ENCODE results near the gene SNX20. TPM values are rescaled to one million over a fixed set of nuclear protein-coding genes. Genes with fewer than 3 reads are reported as not detected.

SNX20 gene
- total RNA-seq, 1 donor from 2014 or later, result not detected

- no peak for TF ChIP-seq CTCF (IDR thresholded peaks at IDR 0.05)
- peak within 1 kb of the TSS; percentile 50 for H3K4me3 Mint-ChIP-seq (ENCODE audit: unreplicated experiment)
- no peaks in the 10 kb centered on the region for H3K9me3 Mint-ChIP-seq (ENCODE audit: low read depth)
- H3K27me3 Mint-ChIP-seq (ENCODE audit: low read depth), result peaks cover 10% of the 10 kb centered on the region
- no peak for DNase-seq (ENCODE audit: low spot score)
- no peaks in the 10 kb centered on the region for H3K36me3 Mint-ChIP-seq (ENCODE audit: low read depth)
- peaks cover 23% of the 10 kb centered on the region for H3K4me1 Mint-ChIP-seq (ENCODE audit: low read depth)
- no peak within 1 kb of the TSS for H3K27ac Mint-ChIP-seq (ENCODE audit: unreplicated experiment)
Observed at GRCh38 chr16:50692999-50693781, 12.1 kb upstream of the SNX20 start, which contains the start of gene NOD2. TSS of gene NOD2 (plus strand) at chr16:50693606. CDS start at chr16:50699496, 5,890 bp downstream.

GRCh38 chr16:50692644-50692998 is 11.5 kb upstream of the SNX20 start:
- Mint-ChIP-seq H3K4me1 (ENCODE audit: low read depth) (peaks cover 23% of the 10 kb centered on the region), H3K9me3 (ENCODE audit: low read depth) (no peaks in the 10 kb centered on the region), H3K27me3 (ENCODE audit: low read depth) (peaks cover 10% of the 10 kb centered on the region), H3K4me3 (ENCODE audit: unreplicated experiment) (peak overlapping the region; percentile 27), H3K27ac (ENCODE audit: unreplicated experiment) (no peak overlapping the region), H3K36me3 (ENCODE audit: low read depth) (no peaks in the 10 kb centered on the region)
- TF ChIP-seq CTCF (IDR thresholded peaks at IDR 0.05), result no peak
- no peak for DNase-seq (ENCODE audit: low spot score)

GRCh38 chr16:50690177-50690576 is 9.1 kb upstream of the SNX20 start:
- no peak overlapping the region for H3K4me3 Mint-ChIP-seq (ENCODE audit: unreplicated experiment)
- no peak overlapping the region for H3K27ac Mint-ChIP-seq (ENCODE audit: unreplicated experiment)
- no peak for TF ChIP-seq CTCF (IDR thresholded peaks at IDR 0.05)
- peaks cover 12% of the 10 kb centered on the region for H3K27me3 Mint-ChIP-seq (ENCODE audit: low read depth)
- H3K36me3 Mint-ChIP-seq (ENCODE audit: low read depth), result no peaks in the 10 kb centered on the region
- H3K9me3 Mint-ChIP-seq (ENCODE audit: low read depth), result no peaks in the 10 kb centered on the region
- DNase-seq (ENCODE audit: low spot score), result no peak
- H3K4me1 Mint-ChIP-seq (ENCODE audit: low read depth), result peaks cover 12% of the 10 kb centered on the region

GRCh38 chr16:50688867-50689266 is 7.8 kb upstream of the SNX20 start:
- no peak for TF ChIP-seq CTCF (IDR thresholded peaks at IDR 0.05)
- H3K27me3 Mint-ChIP-seq (ENCODE audit: low read depth), result peaks cover 11% of the 10 kb centered on the region
- no peak for DNase-seq (ENCODE audit: low spot score)

GRCh38 chr16:50688083-50688482 is 7.0 kb upstream of the SNX20 start:
- Mint-ChIP-seq H3K4me3 (ENCODE audit: unreplicated experiment) (no peak overlapping the region), H3K36me3 (ENCODE audit: low read depth) (no peaks in the 10 kb centered on the region), H3K4me1 (ENCODE audit: low read depth) (peaks cover 12% of the 10 kb centered on the region), H3K9me3 (ENCODE audit: low read depth) (no peaks in the 10 kb centered on the region), H3K27me3 (ENCODE audit: low read depth) (peaks cover 11% of the 10 kb centered on the region), H3K27ac (ENCODE audit: unreplicated experiment) (no peak overlapping the region)
- TF ChIP-seq CTCF (IDR thresholded peaks at IDR 0.05), result no peak
- DNase-seq (ENCODE audit: low spot score), result peak; percentile 57

More at GRCh38 chr16:50688867-50689266, 7.8 kb upstream of the SNX20 start:
- H3K4me1 Mint-ChIP-seq (ENCODE audit: low read depth), result peaks cover 12% of the 10 kb centered on the region
- H3K36me3 Mint-ChIP-seq (ENCODE audit: low read depth), result no peaks in the 10 kb centered on the region
- no peak overlapping the region for H3K27ac Mint-ChIP-seq (ENCODE audit: unreplicated experiment)
- H3K4me3 Mint-ChIP-seq (ENCODE audit: unreplicated experiment), result no peak overlapping the region
- H3K9me3 Mint-ChIP-seq (ENCODE audit: low read depth), result no peaks in the 10 kb centered on the region

All from chondrocyte (in vitro differentiated cells).